ENCODE measurements around the gene JRKL. TPM values are rescaled to one million over a fixed set of nuclear protein-coding genes. Genes with fewer than 3 reads are reported as not detected.

The JRKL gene
- polyA plus RNA-seq = 18.5 TPM
- long read RNA-seq, donor 1, partial matches to known transcripts = 0 of 2 reads
- long read RNA-seq, donor 1, other reads (novel, unspliced or antisense) = 0 of 2 reads
- long read RNA-seq, donor 2, partial matches to known transcripts = 0 of 4 reads
- long read RNA-seq, donor 2, other reads (novel, unspliced or antisense) = 0 of 4 reads
- long read RNA-seq, donor 3 = 0 reads
- long read RNA-seq, donor 4 = 0 reads
- long read RNA-seq, donor 5, partial matches to known transcripts = 0 of 1 reads
- long read RNA-seq, donor 5, other reads (novel, unspliced or antisense) = 0 of 1 reads
- long read RNA-seq, donor 6, partial matches to known transcripts = 0 of 1 reads
- long read RNA-seq, donor 6, other reads (novel, unspliced or antisense) = 0 of 1 reads
- long read RNA-seq, donor 7 = 0 reads
- long read RNA-seq, donor 8, transcript JRKL-201 (2 exons, 2,855 nt) = major isoform, 6 of 6 reads
- long read RNA-seq, donor 8, partial matches to known transcripts = 0 of 6 reads
- long read RNA-seq, donor 8, other reads (novel, unspliced or antisense) = 0 of 6 reads
- long read RNA-seq, donor 9, partial matches to known transcripts = 0 of 1 reads
- long read RNA-seq, donor 9, other reads (novel, unspliced or antisense) = 0 of 1 reads
- long read RNA-seq, donor 10, transcript JRKL-201 (2 exons, 2,855 nt) = major isoform, 6 of 6 reads
- long read RNA-seq, donor 10, partial matches to known transcripts = 0 of 6 reads
- long read RNA-seq, donor 10, other reads (novel, unspliced or antisense) = 0 of 6 reads
- long read RNA-seq, donor 11, partial matches to known transcripts = 8 of 9 reads
- long read RNA-seq, donor 11, other reads (novel, unspliced or antisense) = 0 of 9 reads

GRCh38 chr11:96389720-96390487 lies at the start of gene JRKL, which contains the start of gene CCDC82:
Gene JRKL, plus strand, starts transcription at chr11:96390013. Its CDS starts 637 bp downstream, at chr11:96390650.
Gene CCDC82, minus strand, starts transcription at chr11:96389912. Its CDS starts 5,165 bp downstream, at chr11:96384747.
- no CpG with 5 or more reads among the region's 53 CpGs for WGBS (ENCODE audit: insufficient coverage, low lambda C conversion rate)
- Histone ChIP-seq H3K4me3 (ENCODE audit: low read length) (peak within 1 kb of the TSS; percentile 98), H3K27ac (ENCODE audit: low read length) (peak within 1 kb of the TSS; percentile 97), H3K36me3 (ENCODE audit: control insufficient read depth, insufficient read depth, low read length) (no peaks in the 10 kb centered on the region), H3K27me3 (ENCODE audit: control insufficient read depth, insufficient read depth, low read length) (no peaks in the 10 kb centered on the region), H3K9me3 (ENCODE audit: control insufficient read depth, low read depth, low read length) (no peaks in the 10 kb centered on the region), H3K4me1 (ENCODE audit: control insufficient read depth, insufficient read depth, low read length) (peaks cover 6% of the 10 kb centered on the region)
- peak; percentile 96 to 98 for DNase-seq

DNA sequence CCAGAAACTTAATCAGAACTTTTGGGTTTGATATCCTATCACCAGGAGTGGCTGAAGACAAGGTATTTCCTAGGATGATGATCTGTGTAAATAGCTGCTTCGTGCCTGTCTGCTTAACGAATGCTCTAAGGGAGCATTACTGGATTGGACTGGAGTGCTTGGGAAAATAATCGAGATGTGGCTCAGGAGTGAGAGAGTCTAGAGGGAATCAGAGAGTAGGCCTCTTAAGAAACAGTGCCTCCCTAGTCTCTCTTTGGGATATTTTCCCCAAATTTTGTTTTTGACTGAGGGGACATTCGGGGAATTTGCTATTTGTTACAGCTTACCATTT lies 49.3 kb upstream of the JRKL start:
- peak overlapping the region; percentile 74 for H3K4me3 ChIP-seq (ENCODE audit: low read length)
- H3K27ac ChIP-seq (ENCODE audit: low read length) = peak overlapping the region; percentile 84
- H3K36me3 ChIP-seq (ENCODE audit: control insufficient read depth, insufficient read depth, low read length) = no peaks in the 10 kb centered on the region
- H3K27me3 ChIP-seq (ENCODE audit: control insufficient read depth, insufficient read depth, low read length) = no peaks in the 10 kb centered on the region
- WGBS (ENCODE audit: insufficient coverage, low lambda C conversion rate) = no CpG with 5 or more reads among the region's 4 CpGs
- H3K4me1 ChIP-seq (ENCODE audit: control insufficient read depth, insufficient read depth, low read length) = peaks cover 43% of the 10 kb centered on the region
- DNase-seq = no peak
- H3K9me3 ChIP-seq (ENCODE audit: control insufficient read depth, low read depth, low read length) = no peaks in the 10 kb centered on the region

DNA sequence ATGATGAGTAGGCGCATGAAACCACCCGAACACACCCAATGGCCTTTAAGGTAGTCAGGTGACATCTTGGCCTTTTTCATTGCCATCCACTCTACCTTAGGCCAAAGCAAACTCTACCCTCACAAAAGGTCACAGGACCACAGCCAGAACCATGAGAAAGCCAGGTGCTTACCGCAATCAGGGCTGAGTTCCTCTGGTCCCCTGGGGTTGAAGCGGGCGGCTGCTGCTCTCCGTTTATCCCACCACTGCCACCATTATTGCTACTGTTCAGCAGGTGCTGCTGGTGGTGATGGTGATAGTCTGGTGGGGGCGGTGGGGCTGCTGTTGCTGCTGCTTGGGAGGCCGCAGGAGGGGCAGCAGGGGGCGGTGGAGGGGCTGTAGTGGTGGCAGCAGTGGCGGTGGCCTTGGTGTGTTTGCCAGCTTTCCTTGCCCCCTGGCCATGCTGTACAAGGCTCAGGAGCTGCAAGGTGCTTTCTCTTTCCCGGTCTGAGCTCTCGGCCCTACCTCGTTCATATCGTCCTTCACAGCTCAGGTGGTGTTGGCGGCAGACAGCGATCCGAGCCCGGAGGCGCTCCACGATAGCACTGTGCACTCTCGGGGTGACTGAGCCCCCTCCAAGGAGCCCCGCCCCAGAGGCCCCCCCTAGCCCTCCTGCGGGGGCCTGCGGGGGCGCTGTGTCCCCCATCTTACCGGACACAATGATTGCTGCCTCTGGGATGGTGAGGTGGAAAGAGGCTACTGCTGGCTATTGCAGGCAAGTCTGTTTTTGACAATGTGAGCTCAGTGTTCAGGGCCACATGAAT lies 48.4 kb upstream of the JRKL start:
- Histone ChIP-seq H3K27me3 (ENCODE audit: control insufficient read depth, insufficient read depth, low read length) (no peaks in the 10 kb centered on the region), H3K36me3 (ENCODE audit: control insufficient read depth, insufficient read depth, low read length) (no peaks in the 10 kb centered on the region), H3K4me1 (ENCODE audit: control insufficient read depth, insufficient read depth, low read length) (peaks cover 40% of the 10 kb centered on the region), H3K9me3 (ENCODE audit: control insufficient read depth, low read depth, low read length) (no peaks in the 10 kb centered on the region), H3K27ac (ENCODE audit: low read length) (peak overlapping the region; percentile 84), H3K4me3 (ENCODE audit: low read length) (peak overlapping the region; percentile 74)
- WGBS (ENCODE audit: insufficient coverage, low lambda C conversion rate) = no CpG with 5 or more reads among the region's 26 CpGs
- peak; percentile 55 to 85 for DNase-seq

- H3K27me3 ChIP-seq (ENCODE audit: control insufficient read depth, insufficient read depth, low read length) = no peaks in the 10 kb centered on the region
- 0% methylated on average over 4 of the region's 13 CpGs for WGBS (ENCODE audit: insufficient coverage, low lambda C conversion rate)
These were observed 47.5 kb upstream of the JRKL start for GRCh38 chr11:96342014-96342960.

GRCh38 chr11:96342961-96343711 lies 46.7 kb upstream of the JRKL start, which contains the start of gene MAML2:
Gene MAML2, minus strand, starts transcription at chr11:96343195. Its CDS starts 1,300 bp downstream, at chr11:96341895.
- H3K4me3 ChIP-seq (ENCODE audit: low read length) = peak within 1 kb of the TSS; percentile 74
- no peaks in the 10 kb centered on the region for H3K36me3 ChIP-seq (ENCODE audit: control insufficient read depth, insufficient read depth, low read length)
- 0% methylated on average over 2 of the region's 31 CpGs for WGBS (ENCODE audit: insufficient coverage, low lambda C conversion rate)
- DNase-seq = peak; percentile 90 to 91
- no peaks in the 10 kb centered on the region for H3K9me3 ChIP-seq (ENCODE audit: control insufficient read depth, low read depth, low read length)
- no peaks in the 10 kb centered on the region for H3K27me3 ChIP-seq (ENCODE audit: control insufficient read depth, insufficient read depth, low read length)
- peaks cover 27% of the 10 kb centered on the region for H3K4me1 ChIP-seq (ENCODE audit: control insufficient read depth, insufficient read depth, low read length)
- peak within 1 kb of the TSS; percentile 84 for H3K27ac ChIP-seq (ENCODE audit: low read length)

More at GRCh38 chr11:96342014-96342960, 47.5 kb upstream of the JRKL start:
- Histone ChIP-seq H3K9me3 (ENCODE audit: control insufficient read depth, low read depth, low read length) (no peaks in the 10 kb centered on the region), H3K4me3 (ENCODE audit: low read length) (peak overlapping the region; percentile 74), H3K4me1 (ENCODE audit: control insufficient read depth, insufficient read depth, low read length) (peaks cover 35% of the 10 kb centered on the region), H3K27ac (ENCODE audit: low read length) (peak overlapping the region; percentile 84), H3K36me3 (ENCODE audit: control insufficient read depth, insufficient read depth, low read length) (no peaks in the 10 kb centered on the region)
- peak in 1 of 2 donors; percentile 65 for DNase-seq

GRCh38 chr11:96356848-96357247 lies 33.0 kb upstream of the JRKL start:
- DNase-seq = no peak
- Histone ChIP-seq H3K4me1 (ENCODE audit: control insufficient read depth, insufficient read depth, low read length) (no peaks in the 10 kb centered on the region), H3K36me3 (ENCODE audit: control insufficient read depth, insufficient read depth, low read length) (peaks cover 12% of the 10 kb centered on the region), H3K9me3 (ENCODE audit: control insufficient read depth, low read depth, low read length) (no peaks in the 10 kb centered on the region), H3K4me3 (ENCODE audit: low read length) (no peak overlapping the region), H3K27ac (ENCODE audit: low read length) (no peak overlapping the region), H3K27me3 (ENCODE audit: control insufficient read depth, insufficient read depth, low read length) (no peaks in the 10 kb centered on the region)
- WGBS (ENCODE audit: insufficient coverage, low lambda C conversion rate) = 100% methylated on average over 3 of the region's 4 CpGs

GRCh38 chr11:96357794-96358193 lies 32.0 kb upstream of the JRKL start:
- Histone ChIP-seq H3K27ac (ENCODE audit: low read length) (no peak overlapping the region), H3K4me3 (ENCODE audit: low read length) (no peak overlapping the region), H3K27me3 (ENCODE audit: control insufficient read depth, insufficient read depth, low read length) (no peaks in the 10 kb centered on the region), H3K4me1 (ENCODE audit: control insufficient read depth, insufficient read depth, low read length) (no peaks in the 10 kb centered on the region), H3K36me3 (ENCODE audit: control insufficient read depth, insufficient read depth, low read length) (peaks cover 12% of the 10 kb centered on the region), H3K9me3 (ENCODE audit: control insufficient read depth, low read depth, low read length) (no peaks in the 10 kb centered on the region)
- 100% methylated on average over 1 of the region's 1 CpG for WGBS (ENCODE audit: insufficient coverage, low lambda C conversion rate)
- no peak for DNase-seq

GRCh38 chr11:96358321-96358720 lies 31.5 kb upstream of the JRKL start:
- peaks cover 12% of the 10 kb centered on the region for H3K36me3 ChIP-seq (ENCODE audit: control insufficient read depth, insufficient read depth, low read length)
- H3K27me3 ChIP-seq (ENCODE audit: control insufficient read depth, insufficient read depth, low read length) = no peaks in the 10 kb centered on the region
- H3K9me3 ChIP-seq (ENCODE audit: control insufficient read depth, low read depth, low read length) = no peaks in the 10 kb centered on the region
- no peak overlapping the region for H3K27ac ChIP-seq (ENCODE audit: low read length)
- WGBS (ENCODE audit: insufficient coverage, low lambda C conversion rate) = no CpG with 5 or more reads among the region's 3 CpGs
- no peak for DNase-seq
- H3K4me1 ChIP-seq (ENCODE audit: control insufficient read depth, insufficient read depth, low read length) = no peaks in the 10 kb centered on the region
- H3K4me3 ChIP-seq (ENCODE audit: low read length) = no peak overlapping the region
